GM10266 (cell line): ENCODE data around the gene ATP5F1E.

Experiments used
- DNase-seq: peaks from one replicate; pipeline ENCODE4 v3.0.0; 2012; ENCODE audit errors: extremely low spot score
- CTCF ChIP-seq: IDR thresholded peaks from 2 replicates; pipeline ENCODE4 v1.5.1; 2012; ENCODE audit warnings: mild to moderate bottlenecking, low read depth; ENCODE audit not compliant: control insufficient read depth, insufficient read depth; ENCODE audit errors: missing control alignments

ATP5F1E gene

GRCh38 chr20:59020938-59021551 lies 11.1 kb downstream of the ATP5F1E start:
- DNase-seq = no peak
- no peak for TF ChIP-seq CTCF

GRCh38 chr20:59019217-59019616 lies 12.9 kb downstream of the ATP5F1E start, which contains the start of gene TUBB1:
Gene TUBB1 (plus strand): TSS chr20:59019429. CDS start chr20:59019523, 94 bp downstream.
- TF ChIP-seq CTCF = no peak
- DNase-seq = no peak

GRCh38 chr20:59018817-59019216 lies 13.3 kb downstream of the ATP5F1E start:
- TF ChIP-seq CTCF = no peak

GRCh38 chr20:59017493-59018231 lies 14.5 kb downstream of the ATP5F1E start:
- no peak for DNase-seq

More at GRCh38 chr20:59018817-59019216, 13.3 kb downstream of the ATP5F1E start:
- no peak for DNase-seq

GRCh38 chr20:59016795-59017492 lies 15.2 kb downstream of the ATP5F1E start:
- no peak for DNase-seq
- no peak for TF ChIP-seq CTCF

More at GRCh38 chr20:59017493-59018231, 14.5 kb downstream of the ATP5F1E start:
- no peak for TF ChIP-seq CTCF

- no peak for DNase-seq
- TF ChIP-seq CTCF = no peak
Measured at GRCh38 chr20:59015812-59016711, 16.1 kb downstream of the ATP5F1E start.
